ENCODE measurements around the gene C12orf75.
A peak's percentile ranks its signal among the peaks of the same experiment; 100 is the strongest.
"Not testable (repeated sequence)": the region's sequence is repeated elsewhere in the genome, so short reads cannot be mapped to it uniquely, and the experiment has no call there.

The C12orf75 gene

DNA sequence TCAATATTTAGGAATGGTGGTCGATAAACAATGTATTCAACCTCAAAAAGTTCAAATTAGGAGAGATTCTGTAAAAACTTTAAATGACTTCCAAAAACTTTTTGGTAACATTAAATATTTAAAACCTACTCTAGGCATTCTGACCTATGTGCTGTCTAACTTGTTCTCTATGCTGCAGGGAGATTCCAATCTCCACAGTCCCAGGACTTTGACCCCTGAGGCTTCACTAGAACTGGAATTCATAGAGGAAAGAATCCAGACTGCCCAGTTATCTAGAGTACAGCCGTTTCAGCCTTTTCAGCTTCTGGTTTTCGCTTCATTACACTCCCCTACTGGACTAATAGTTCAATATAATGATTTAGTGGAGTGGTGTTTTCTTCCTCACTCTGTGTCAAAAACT, 21.1 kb upstream of the C12orf75 start:
- H3K4me3 ChIP-seq (ENCODE audit: low read depth in 1 of 2, low read length in 2 of 2); H3K27ac ChIP-seq (ENCODE audit: low read depth, low read length); H3K4me1 ChIP-seq (ENCODE audit: control insufficient read depth in 1 of 2, insufficient read depth in 2 of 2, low read length in 2 of 2); H3K27me3 ChIP-seq (ENCODE audit: control insufficient read depth in 1 of 2, insufficient read depth in 2 of 2, low read length in 2 of 2); H3K36me3 ChIP-seq (ENCODE audit: control insufficient read depth in 1 of 2, insufficient read depth in 2 of 2, low read length in 2 of 2); H3K9ac ChIP-seq (ENCODE audit: low read depth in 1 of 2, low read length in 2 of 2); H3K9me3 ChIP-seq (ENCODE audit: control insufficient read depth in 1 of 2, low read length in 2 of 2): not testable (repeated sequence)

DNA sequence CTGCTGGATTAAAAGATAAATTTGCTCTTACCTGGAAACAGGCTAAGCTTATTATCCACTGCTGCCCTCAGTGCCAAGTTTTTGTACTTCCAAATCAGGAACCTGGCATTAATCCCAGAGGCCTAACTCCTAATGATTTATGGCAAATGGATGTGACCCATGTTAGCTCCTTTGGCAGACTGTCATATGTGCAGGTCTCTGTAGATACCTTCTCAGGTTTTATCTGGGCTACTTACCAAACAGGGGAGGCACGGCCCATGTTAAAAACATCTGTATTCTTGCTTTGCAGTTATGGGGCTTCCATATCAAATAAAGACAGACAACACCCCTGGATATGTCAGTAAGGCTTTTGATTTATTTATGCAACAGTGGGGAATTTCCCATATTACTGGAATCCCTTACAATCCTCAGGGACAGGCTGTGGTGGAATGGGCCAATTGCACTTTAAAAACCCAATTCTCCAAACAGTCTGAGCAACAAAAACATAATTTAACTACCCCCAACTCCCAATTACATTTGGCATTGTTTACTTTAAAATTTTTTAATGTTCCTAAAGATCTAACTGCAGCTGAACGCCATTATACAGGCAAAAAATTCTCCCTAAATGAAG, 19.9 kb upstream of the C12orf75 start:
- H3K36me3 ChIP-seq (ENCODE audit: control insufficient read depth in 1 of 2, insufficient read depth in 2 of 2, low read length in 2 of 2); H3K4me3 ChIP-seq (ENCODE audit: low read depth in 1 of 2, low read length in 2 of 2); H3K27ac ChIP-seq (ENCODE audit: low read depth, low read length); H3K27me3 ChIP-seq (ENCODE audit: control insufficient read depth in 1 of 2, insufficient read depth in 2 of 2, low read length in 2 of 2); H3K4me1 ChIP-seq (ENCODE audit: control insufficient read depth in 1 of 2, insufficient read depth in 2 of 2, low read length in 2 of 2); H3K9ac ChIP-seq (ENCODE audit: low read depth in 1 of 2, low read length in 2 of 2); H3K9me3 ChIP-seq (ENCODE audit: control insufficient read depth in 1 of 2, low read length in 2 of 2): not testable (repeated sequence)

DNA sequence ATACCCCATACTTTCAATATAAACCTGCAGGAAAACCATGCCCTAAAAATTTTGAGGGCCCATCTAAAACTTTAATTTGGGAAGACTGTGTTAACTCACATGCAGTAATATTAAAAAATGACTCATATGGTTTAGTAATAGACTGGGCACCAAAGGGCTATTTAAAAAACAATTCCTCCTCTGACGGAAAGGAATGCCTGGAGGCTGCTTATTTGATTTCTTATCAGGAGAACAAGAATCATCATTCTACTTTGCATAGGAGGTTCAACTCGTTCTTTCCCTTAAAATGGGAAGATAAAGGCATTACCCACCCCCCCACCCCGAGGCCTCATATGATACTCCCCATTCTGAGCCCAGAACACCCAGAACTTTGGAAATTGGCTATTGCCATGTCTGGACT, 18.6 kb upstream of the C12orf75 start:
- H3K9ac ChIP-seq (ENCODE audit: low read depth in 1 of 2, low read length in 2 of 2); H3K27ac ChIP-seq (ENCODE audit: low read depth, low read length); H3K9me3 ChIP-seq (ENCODE audit: control insufficient read depth in 1 of 2, low read length in 2 of 2); H3K36me3 ChIP-seq (ENCODE audit: control insufficient read depth in 1 of 2, insufficient read depth in 2 of 2, low read length in 2 of 2); H3K4me3 ChIP-seq (ENCODE audit: low read depth in 1 of 2, low read length in 2 of 2); H3K4me1 ChIP-seq (ENCODE audit: control insufficient read depth in 1 of 2, insufficient read depth in 2 of 2, low read length in 2 of 2); H3K27me3 ChIP-seq (ENCODE audit: control insufficient read depth in 1 of 2, insufficient read depth in 2 of 2, low read length in 2 of 2): not testable (repeated sequence)

DNA sequence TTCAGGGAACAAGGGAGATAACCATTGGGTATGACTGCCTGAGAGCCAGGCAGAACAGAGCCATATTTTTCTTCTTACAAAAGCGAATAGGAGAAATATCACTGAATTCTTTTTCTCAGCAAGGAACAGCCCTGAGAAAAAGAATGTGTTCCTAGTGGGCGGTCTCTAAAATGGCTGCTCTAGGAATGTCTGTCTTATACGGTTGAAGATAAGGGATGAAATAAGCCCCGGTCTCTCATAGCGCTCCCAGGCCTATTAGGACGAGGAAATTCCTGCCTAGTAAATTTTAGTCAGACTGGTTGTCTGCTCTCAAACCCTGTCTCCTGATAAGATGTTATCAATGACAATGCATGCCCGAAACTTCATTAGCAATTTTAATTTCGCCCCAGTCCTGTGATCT, 16.7 kb upstream of the C12orf75 start:
- H3K9ac ChIP-seq (ENCODE audit: low read depth in 1 of 2, low read length in 2 of 2); H3K27ac ChIP-seq (ENCODE audit: low read depth, low read length); H3K4me3 ChIP-seq (ENCODE audit: low read depth in 1 of 2, low read length in 2 of 2); H3K27me3 ChIP-seq (ENCODE audit: control insufficient read depth in 1 of 2, insufficient read depth in 2 of 2, low read length in 2 of 2); H3K36me3 ChIP-seq (ENCODE audit: control insufficient read depth in 1 of 2, insufficient read depth in 2 of 2, low read length in 2 of 2); H3K9me3 ChIP-seq (ENCODE audit: control insufficient read depth in 1 of 2, low read length in 2 of 2): not testable (repeated sequence)
- peaks cover 16 to 22% of the 10 kb centered on the region in 2 donors for H3K4me1 ChIP-seq (ENCODE audit: control insufficient read depth in 1 of 2, insufficient read depth in 2 of 2, low read length in 2 of 2)

DNA sequence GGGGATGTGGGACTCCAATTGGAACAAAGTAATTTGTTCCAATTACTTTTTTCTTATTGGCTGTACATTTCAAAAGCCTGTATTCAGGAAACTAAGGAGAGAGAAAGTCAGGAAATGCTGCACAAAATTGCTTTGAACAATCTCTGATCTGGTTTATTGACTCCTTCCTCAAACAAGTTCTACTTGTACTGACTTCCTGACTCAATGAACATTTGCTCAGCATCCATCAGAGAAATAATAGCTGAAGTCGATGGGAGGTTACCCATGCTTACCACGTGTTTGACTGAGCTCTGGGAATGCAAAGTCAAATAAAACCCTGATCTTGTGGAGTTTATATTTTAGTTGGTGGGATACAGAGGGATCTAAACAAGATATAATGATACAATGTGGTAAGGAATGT, 15.4 kb upstream of the C12orf75 start:
- Histone ChIP-seq H3K9ac (ENCODE audit: low read depth in 1 of 2, low read length in 2 of 2) (no peak overlapping the region), H3K4me1 (ENCODE audit: control insufficient read depth in 1 of 2, insufficient read depth in 2 of 2, low read length in 2 of 2) (peaks cover 16 to 27% of the 10 kb centered on the region in 2 donors), H3K27ac (ENCODE audit: low read depth, low read length) (no peak overlapping the region), H3K36me3 (ENCODE audit: control insufficient read depth in 1 of 2, insufficient read depth in 2 of 2, low read length in 2 of 2) (no peaks in the 10 kb centered on the region), H3K9me3 (ENCODE audit: control insufficient read depth in 1 of 2, low read length in 2 of 2) (peaks cover 3 to 4% of the 10 kb centered on the region in 2 donors), H3K4me3 (ENCODE audit: low read depth in 1 of 2, low read length in 2 of 2) (no peak overlapping the region), H3K27me3 (ENCODE audit: control insufficient read depth in 1 of 2, insufficient read depth in 2 of 2, low read length in 2 of 2) (no peaks in the 10 kb centered on the region)

DNA sequence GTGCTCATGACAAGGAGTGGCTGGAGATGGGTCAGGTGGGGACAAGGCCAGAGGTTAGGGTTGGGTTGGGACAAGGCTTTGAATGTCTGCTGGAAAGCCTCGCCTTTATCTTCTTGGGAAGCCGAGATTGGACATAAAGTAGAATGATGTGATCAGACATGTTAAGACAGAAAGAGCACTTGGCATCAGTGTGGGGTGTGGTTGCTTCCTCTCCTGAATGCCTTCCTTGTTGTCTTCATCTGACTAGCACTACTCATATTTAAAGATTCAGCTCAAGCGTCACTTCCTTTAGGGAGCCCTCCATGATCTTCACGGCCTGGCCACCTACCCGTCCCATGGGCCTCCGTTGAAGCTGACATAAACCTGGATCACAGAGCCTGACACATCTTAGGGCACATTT, 14.8 kb upstream of the C12orf75 start:
- Histone ChIP-seq H3K9ac (ENCODE audit: low read depth in 1 of 2, low read length in 2 of 2) (no peak overlapping the region), H3K9me3 (ENCODE audit: control insufficient read depth in 1 of 2, low read length in 2 of 2) (peaks cover 3 to 4% of the 10 kb centered on the region in 2 donors), H3K27ac (ENCODE audit: low read depth, low read length) (no peak overlapping the region), H3K4me3 (ENCODE audit: low read depth in 1 of 2, low read length in 2 of 2) (no peak overlapping the region), H3K4me1 (ENCODE audit: control insufficient read depth in 1 of 2, insufficient read depth in 2 of 2, low read length in 2 of 2) (peaks cover 16 to 27% of the 10 kb centered on the region in 2 donors), H3K27me3 (ENCODE audit: control insufficient read depth in 1 of 2, insufficient read depth in 2 of 2, low read length in 2 of 2) (no peaks in the 10 kb centered on the region), H3K36me3 (ENCODE audit: control insufficient read depth in 1 of 2, insufficient read depth in 2 of 2, low read length in 2 of 2) (no peaks in the 10 kb centered on the region)

DNA sequence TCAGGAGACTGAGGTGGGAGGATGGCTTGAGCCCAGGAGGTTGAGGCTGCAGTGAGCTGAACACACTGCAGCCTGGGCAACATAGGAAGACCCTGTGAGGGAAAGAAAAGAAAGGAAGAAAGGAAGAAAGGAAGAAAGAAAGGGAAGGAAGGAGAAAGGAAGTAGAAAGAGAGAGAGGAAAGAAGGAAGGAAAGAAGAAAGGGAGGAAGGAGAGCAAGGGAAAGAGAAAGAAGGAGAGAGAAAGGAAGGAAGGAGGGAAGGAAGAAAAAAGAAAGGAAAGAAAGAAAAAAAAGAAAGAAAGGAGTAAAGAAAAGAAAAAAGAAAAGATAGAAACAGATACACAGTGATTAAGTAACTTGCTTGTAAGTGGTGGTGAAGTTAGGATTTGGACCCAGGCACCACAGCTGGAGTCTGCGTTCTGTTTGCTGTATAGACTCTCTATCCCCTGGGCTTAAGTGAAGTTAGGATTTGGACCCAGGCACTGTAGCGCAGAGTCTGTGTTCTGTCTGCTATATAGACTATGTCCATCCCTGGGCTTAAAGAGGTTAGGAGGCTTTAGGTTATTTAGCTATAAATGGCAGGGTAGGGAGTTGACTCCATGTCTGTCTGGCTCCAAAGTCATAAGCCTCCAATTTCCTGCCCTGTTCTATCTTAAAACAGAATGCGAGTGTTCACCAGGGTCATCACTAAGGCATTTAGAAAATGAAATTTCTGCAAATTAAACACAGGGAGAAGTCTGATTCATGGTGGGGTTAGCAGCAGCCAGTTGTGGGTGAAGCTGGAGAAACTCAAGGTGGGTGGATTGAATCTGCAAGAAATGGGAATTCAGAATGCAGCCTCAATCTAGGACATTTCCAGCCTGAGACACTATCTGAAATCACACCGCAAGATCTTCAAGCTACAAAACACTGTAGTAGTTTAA, 13.3 kb upstream of the C12orf75 start:
- Histone ChIP-seq H3K36me3 (ENCODE audit: control insufficient read depth in 1 of 2, insufficient read depth in 2 of 2, low read length in 2 of 2) (no peaks in the 10 kb centered on the region), H3K9me3 (ENCODE audit: control insufficient read depth in 1 of 2, low read length in 2 of 2) (peaks cover 3 to 4% of the 10 kb centered on the region in 2 donors), H3K4me3 (ENCODE audit: low read depth in 1 of 2, low read length in 2 of 2) (no peak overlapping the region), H3K9ac (ENCODE audit: low read depth in 1 of 2, low read length in 2 of 2) (no peak overlapping the region), H3K4me1 (ENCODE audit: control insufficient read depth in 1 of 2, insufficient read depth in 2 of 2, low read length in 2 of 2) (peaks cover 26 to 40% of the 10 kb centered on the region in 2 donors), H3K27ac (ENCODE audit: low read depth, low read length) (peak overlapping the region; percentile 5), H3K27me3 (ENCODE audit: control insufficient read depth in 1 of 2, insufficient read depth in 2 of 2, low read length in 2 of 2) (no peaks in the 10 kb centered on the region)

DNA sequence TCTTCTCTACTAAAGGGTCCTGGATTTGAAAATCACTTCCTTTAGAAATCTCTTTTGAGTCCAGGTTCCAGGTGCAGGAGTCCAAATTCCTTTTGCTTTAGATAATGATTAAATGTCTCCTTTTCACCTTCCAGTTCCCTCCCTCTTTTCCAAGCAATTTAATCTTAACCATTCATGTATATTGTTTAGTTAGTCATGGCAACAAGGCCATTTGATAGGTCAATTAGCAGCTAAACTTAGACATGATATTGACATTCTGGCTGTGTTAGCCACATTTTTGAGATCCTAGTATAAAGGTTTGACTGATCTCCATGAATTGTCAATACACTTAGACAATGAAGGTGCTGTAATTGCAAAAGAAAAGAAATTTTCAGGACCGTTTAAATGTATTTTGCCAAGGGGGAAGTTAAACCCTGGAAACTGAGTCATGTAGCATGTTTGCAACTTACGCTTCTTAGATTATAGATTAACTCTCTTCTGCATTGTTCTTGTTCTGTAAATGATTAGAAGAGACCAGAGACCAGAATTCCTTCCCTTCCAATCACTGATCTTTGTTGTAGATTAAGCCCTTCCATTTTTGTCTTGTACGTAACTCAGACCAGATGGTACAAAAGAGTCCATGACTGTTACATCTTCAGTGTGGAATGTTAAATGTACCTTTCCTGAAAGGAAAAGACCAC, 12.4 kb upstream of the C12orf75 start:
- H3K9ac ChIP-seq (ENCODE audit: low read depth in 1 of 2, low read length in 2 of 2): no peak overlapping the region
- H3K4me1 ChIP-seq (ENCODE audit: control insufficient read depth in 1 of 2, insufficient read depth in 2 of 2, low read length in 2 of 2): peaks cover 28 to 42% of the 10 kb centered on the region in 2 donors
- H3K36me3 ChIP-seq (ENCODE audit: control insufficient read depth in 1 of 2, insufficient read depth in 2 of 2, low read length in 2 of 2): no peaks in the 10 kb centered on the region
- peak overlapping the region; percentile 44 for H3K27ac ChIP-seq (ENCODE audit: low read depth, low read length)
- H3K9me3 ChIP-seq (ENCODE audit: control insufficient read depth in 1 of 2, low read length in 2 of 2): peaks cover 3 to 4% of the 10 kb centered on the region in 2 donors
- peak overlapping the region in 1 of 2 donors; percentile 44 for H3K4me3 ChIP-seq (ENCODE audit: low read depth in 1 of 2, low read length in 2 of 2)
- H3K27me3 ChIP-seq (ENCODE audit: control insufficient read depth in 1 of 2, insufficient read depth in 2 of 2, low read length in 2 of 2): no peaks in the 10 kb centered on the region

DNA sequence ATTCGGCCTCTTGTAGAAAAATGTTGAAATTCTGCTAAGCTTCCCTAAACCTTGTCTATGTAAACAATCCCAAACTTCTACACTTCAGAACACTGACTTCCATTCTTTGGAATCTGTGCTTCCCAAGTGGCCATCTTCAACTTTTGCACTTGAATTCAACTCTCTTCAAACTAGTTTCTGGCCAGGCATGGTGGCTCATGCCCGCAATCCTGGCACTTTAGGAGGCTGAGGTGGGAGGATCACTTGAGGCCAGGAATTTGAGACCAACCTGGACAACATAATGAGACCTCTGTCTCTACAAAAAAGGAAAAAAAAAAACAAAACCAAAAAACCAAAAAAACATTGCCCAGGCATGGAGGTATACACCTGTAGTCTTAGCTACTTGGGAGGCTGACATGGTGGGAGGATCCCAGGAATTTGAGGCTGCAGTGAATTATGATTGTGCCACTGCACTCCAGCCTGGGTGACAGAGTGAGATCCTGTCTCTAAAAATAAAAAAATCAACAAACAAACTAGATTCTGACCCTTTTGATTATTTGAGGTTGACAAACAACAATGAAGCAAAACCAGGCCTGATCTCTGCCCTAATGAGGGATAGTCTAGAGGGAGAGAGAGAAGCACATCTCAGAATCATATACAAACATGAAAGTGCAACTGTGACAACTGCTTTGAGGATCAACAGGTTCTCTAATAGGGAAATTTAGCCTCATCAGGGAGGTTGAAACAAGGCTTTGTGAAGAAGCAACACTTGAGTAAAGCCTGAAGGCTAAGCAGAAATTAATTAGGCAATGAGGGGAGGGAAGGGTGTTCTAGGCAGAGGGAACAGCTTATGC, 11.6 kb upstream of the C12orf75 start:
- peaks cover 28 to 42% of the 10 kb centered on the region in 2 donors for H3K4me1 ChIP-seq (ENCODE audit: control insufficient read depth in 1 of 2, insufficient read depth in 2 of 2, low read length in 2 of 2)
- H3K36me3 ChIP-seq (ENCODE audit: control insufficient read depth in 1 of 2, insufficient read depth in 2 of 2, low read length in 2 of 2): no peaks in the 10 kb centered on the region
- peak overlapping the region; percentile 44 for H3K27ac ChIP-seq (ENCODE audit: low read depth, low read length)
- peaks cover 1 to 3% of the 10 kb centered on the region in 2 donors for H3K9me3 ChIP-seq (ENCODE audit: control insufficient read depth in 1 of 2, low read length in 2 of 2)
- H3K4me3 ChIP-seq (ENCODE audit: low read depth in 1 of 2, low read length in 2 of 2): peak overlapping the region in 1 of 2 donors; percentile 44
- no peak overlapping the region for H3K9ac ChIP-seq (ENCODE audit: low read depth in 1 of 2, low read length in 2 of 2)
- no peaks in the 10 kb centered on the region for H3K27me3 ChIP-seq (ENCODE audit: control insufficient read depth in 1 of 2, insufficient read depth in 2 of 2, low read length in 2 of 2)

Measured in duodenal mucosa (tissue), 2 donors.